Measurements from ENCODE around the gene CHD5. TPM values are rescaled to one million over a fixed set of nuclear protein-coding genes. Genes with fewer than 3 reads are reported as not detected.

CHD5 gene
- total RNA-seq, 1 donor from 2014 or later = 0.16 TPM

GRCh38 chr1:6093071-6093470 lies 87.0 kb downstream of the CHD5 start:
- no peak for DNase-seq (ENCODE audit: low read depth, low spot score)
- no peaks in the 10 kb centered on the region for H3K9me3 Mint-ChIP-seq
- H3K27me3 Mint-ChIP-seq (ENCODE audit: low read depth) = no peaks in the 10 kb centered on the region
- H3K4me1 Mint-ChIP-seq = no peaks in the 10 kb centered on the region
- H3K27ac Mint-ChIP-seq (ENCODE audit: unreplicated experiment) = no peak overlapping the region
- TF ChIP-seq CTCF (conservative IDR thresholded peaks at IDR 0.05) = no peak
- no peak overlapping the region for H3K4me3 Mint-ChIP-seq
- no peaks in the 10 kb centered on the region for H3K36me3 Mint-ChIP-seq (ENCODE audit: low read depth)

DNA sequence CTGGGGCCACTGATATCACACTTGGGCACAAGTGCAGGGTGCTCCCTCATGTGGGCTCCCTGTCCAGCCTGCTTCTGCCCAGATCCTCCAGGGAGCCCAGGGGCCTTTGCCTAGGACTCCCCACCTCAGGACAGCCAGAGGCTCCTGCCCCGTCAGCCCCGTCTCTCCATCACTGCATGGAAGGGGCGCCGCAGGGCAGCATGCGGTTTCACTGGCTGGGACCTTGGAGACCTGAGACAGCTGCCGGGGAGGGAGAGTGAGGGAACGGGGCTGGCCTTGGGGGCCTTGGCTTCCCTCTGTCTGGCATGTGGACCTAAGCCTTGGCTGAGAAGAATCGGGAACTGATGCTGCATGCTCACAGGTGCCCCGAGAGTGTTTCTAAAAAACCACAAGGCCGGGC lies 87.9 kb downstream of the CHD5 start:
- Mint-ChIP-seq H3K36me3 (ENCODE audit: low read depth) (no peaks in the 10 kb centered on the region), H3K4me1 (no peaks in the 10 kb centered on the region), H3K27ac (ENCODE audit: unreplicated experiment) (no peak overlapping the region), H3K27me3 (ENCODE audit: low read depth) (no peaks in the 10 kb centered on the region), H3K9me3 (no peaks in the 10 kb centered on the region), H3K4me3 (no peak overlapping the region)
- no peak for TF ChIP-seq CTCF (conservative IDR thresholded peaks at IDR 0.05)
- no peak for DNase-seq (ENCODE audit: low read depth, low spot score)

- no peak for TF ChIP-seq CTCF (conservative IDR thresholded peaks at IDR 0.05)
- H3K27me3 Mint-ChIP-seq (ENCODE audit: low read depth) = no peaks in the 10 kb centered on the region
- no peaks in the 10 kb centered on the region for H3K4me1 Mint-ChIP-seq
Observed at GRCh38 chr1:6091823-6092109, 88.4 kb downstream of the CHD5 start.

GRCh38 chr1:6090996-6091822 lies 88.9 kb downstream of the CHD5 start:
- no peaks in the 10 kb centered on the region for H3K4me1 Mint-ChIP-seq
- H3K27me3 Mint-ChIP-seq (ENCODE audit: low read depth) = no peaks in the 10 kb centered on the region
- H3K9me3 Mint-ChIP-seq = no peaks in the 10 kb centered on the region
- no peak overlapping the region for H3K4me3 Mint-ChIP-seq
- no peak overlapping the region for H3K27ac Mint-ChIP-seq (ENCODE audit: unreplicated experiment)
- DNase-seq (ENCODE audit: low read depth, low spot score) = no peak
- no peak for TF ChIP-seq CTCF (conservative IDR thresholded peaks at IDR 0.05)
- H3K36me3 Mint-ChIP-seq (ENCODE audit: low read depth) = no peaks in the 10 kb centered on the region

More at GRCh38 chr1:6091823-6092109, 88.4 kb downstream of the CHD5 start:
- DNase-seq (ENCODE audit: low read depth, low spot score) = no peak
- H3K27ac Mint-ChIP-seq (ENCODE audit: unreplicated experiment) = no peak overlapping the region
- H3K4me3 Mint-ChIP-seq = no peak overlapping the region
- H3K9me3 Mint-ChIP-seq = no peaks in the 10 kb centered on the region
- H3K36me3 Mint-ChIP-seq (ENCODE audit: low read depth) = no peaks in the 10 kb centered on the region

- no peaks in the 10 kb centered on the region for H3K27me3 Mint-ChIP-seq (ENCODE audit: low read depth)
Observed at GRCh38 chr1:6090288-6090687, 89.8 kb downstream of the CHD5 start.

More at GRCh38 chr1:6090288-6090687, 89.8 kb downstream of the CHD5 start:
- DNase-seq (ENCODE audit: low read depth, low spot score) = no peak
- H3K27ac Mint-ChIP-seq (ENCODE audit: unreplicated experiment) = no peak overlapping the region
- TF ChIP-seq CTCF (conservative IDR thresholded peaks at IDR 0.05) = no peak
- no peak overlapping the region for H3K4me3 Mint-ChIP-seq
- H3K36me3 Mint-ChIP-seq (ENCODE audit: low read depth) = no peaks in the 10 kb centered on the region
- no peaks in the 10 kb centered on the region for H3K4me1 Mint-ChIP-seq
- no peaks in the 10 kb centered on the region for H3K9me3 Mint-ChIP-seq
